ENCODE results near the gene EPS8L1.
"Not testable (repeated sequence)": the region's sequence is repeated elsewhere in the genome, so short reads cannot be mapped to it uniquely, and the experiment has no call there.

Gene EPS8L1

DNA sequence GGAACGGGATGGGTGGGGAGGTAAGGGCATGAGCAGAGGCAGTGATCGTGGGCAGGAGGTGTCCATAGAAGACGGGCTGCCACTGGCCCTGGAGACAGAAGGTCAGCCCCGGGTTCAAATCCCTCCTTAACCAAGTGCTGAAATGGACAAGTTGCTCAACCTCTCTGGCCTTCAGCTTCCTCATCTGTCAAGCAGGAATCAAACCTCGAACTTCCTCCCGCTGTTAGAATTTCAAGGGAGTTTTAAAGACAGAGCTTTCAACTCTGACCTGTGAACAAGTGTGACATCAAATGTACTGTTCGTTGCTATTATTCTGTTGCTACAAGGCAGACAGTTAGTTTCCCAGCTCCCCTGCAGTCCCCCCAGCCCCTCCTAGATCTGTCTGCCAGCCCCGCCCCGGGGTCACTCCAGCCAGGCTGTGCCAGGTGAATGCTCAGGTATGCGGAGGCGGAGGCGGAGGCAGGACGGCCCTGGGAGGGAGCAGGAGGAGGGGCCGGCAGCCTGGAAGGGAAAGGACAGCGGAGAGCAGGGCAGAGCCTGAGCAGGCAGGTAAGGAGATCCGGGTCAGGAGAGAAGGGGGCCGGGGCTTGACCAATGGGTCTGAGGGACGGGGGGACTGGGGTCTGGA lies at the start of gene EPS8L1:
Gene EPS8L1 (plus strand): TSS at position 499 of the 628 bp plus-strand sequence. CDS start 576 bp downstream, outside the sequence.
- no peak for DNase-seq (ENCODE audit: low read depth in 2 of 2, low spot score in 1 of 2)

DNA sequence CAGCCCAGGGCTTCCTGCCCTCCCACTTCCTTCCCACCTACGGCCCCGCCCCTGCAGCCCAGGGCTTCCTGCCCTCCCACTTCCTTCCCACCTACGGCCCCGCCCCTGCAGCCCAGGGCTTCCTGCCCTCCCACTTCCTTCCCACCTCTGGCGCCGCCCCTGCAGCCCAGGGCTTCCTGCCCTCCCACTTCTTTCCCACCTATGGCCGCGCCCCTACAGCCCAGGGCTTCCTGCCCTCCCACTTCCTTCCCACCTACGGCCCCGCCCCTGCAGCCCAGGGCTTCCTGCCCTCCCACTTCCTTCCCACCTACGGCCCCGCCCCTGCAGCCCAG lies 48.6 kb upstream of the EPS8L1 start:
- DNase-seq (ENCODE audit: low read depth in 2 of 2, low spot score in 1 of 2) = not testable (repeated sequence)

DNA sequence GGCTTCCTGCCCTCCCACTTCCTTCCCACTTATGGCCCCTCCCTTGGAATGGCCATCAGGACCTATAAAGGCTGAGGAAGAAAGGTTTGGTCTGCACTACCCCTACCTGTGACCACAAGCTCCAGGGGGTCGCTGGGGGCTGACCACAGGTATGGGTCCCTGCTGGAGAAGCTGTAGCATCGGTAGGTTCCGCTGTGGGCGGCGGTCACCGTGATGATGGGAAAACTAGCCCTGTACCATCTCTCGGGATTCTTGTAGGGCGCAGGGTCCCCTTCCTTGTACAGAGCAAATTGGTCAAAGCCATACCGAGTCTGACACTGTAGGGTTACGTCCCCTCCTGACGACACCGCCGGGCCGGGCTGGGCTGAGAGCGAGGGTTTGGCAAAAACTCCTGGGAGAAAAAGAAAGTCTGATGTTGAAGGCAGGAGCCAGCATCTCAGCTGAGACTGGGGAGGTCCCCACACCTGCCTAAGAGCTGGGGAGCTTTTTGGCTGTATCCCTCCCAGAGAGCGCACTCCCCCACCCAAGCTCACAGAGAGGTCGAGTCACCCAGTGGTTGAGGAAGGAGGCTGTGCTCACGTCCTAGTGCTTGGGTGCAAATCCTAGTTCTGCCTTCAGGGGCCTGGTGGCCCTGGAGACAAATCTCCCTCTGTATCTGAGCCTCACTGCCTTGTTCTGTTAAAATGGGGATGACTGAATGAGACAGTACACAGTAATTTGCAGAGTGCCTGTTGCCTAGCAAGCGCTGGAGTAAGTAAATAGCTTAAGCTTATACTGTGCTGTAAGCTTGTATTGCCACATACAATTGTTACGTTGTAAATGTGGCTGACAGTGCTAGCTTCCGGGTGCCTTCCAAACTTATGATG lies 48.0 kb upstream of the EPS8L1 start:
- no peak for DNase-seq (ENCODE audit: low read depth in 2 of 2, low spot score in 1 of 2)

DNA sequence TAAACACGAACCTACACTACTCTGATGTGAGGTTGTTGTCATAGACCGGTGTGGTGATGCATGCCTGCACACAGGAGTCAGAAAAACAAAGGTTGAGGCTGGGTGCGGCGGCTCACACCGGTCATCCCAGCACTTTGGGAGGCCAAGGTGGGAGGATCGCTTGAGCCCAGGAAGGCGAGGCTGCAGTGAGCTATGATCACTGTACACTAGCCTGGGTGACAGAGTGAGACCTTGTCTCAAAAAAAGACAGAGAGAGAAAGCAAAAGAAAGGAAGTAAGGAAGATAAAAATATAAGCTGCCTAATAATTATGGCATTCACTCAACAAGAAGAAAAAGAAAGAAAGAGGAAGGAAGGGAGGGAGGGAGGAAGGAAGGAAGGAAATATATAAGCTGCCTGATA lies 46.9 kb upstream of the EPS8L1 start:
- no peak for DNase-seq (ENCODE audit: low read depth in 2 of 2, low spot score in 1 of 2)

DNA sequence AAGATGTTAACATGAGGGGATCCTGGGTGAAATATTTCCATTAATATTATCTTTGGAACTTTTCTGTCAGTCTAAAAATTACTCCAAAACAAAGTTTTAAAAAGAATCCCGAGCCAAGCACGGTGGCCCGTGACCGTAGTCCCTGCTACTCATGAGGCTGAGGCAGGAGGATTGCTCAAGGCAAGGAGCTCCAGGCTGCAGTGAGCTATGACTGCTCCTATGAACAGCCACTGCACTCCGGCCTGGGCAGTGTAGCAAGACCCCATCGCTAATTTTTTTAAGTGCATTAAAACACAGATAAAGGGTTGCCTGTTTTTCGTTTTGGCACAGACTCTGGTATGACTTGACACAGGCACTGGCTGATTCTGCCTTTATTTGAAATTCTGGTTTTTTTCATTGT lies 44.5 kb upstream of the EPS8L1 start:
- no peak for DNase-seq (ENCODE audit: low read depth in 2 of 2, low spot score in 1 of 2)

DNA sequence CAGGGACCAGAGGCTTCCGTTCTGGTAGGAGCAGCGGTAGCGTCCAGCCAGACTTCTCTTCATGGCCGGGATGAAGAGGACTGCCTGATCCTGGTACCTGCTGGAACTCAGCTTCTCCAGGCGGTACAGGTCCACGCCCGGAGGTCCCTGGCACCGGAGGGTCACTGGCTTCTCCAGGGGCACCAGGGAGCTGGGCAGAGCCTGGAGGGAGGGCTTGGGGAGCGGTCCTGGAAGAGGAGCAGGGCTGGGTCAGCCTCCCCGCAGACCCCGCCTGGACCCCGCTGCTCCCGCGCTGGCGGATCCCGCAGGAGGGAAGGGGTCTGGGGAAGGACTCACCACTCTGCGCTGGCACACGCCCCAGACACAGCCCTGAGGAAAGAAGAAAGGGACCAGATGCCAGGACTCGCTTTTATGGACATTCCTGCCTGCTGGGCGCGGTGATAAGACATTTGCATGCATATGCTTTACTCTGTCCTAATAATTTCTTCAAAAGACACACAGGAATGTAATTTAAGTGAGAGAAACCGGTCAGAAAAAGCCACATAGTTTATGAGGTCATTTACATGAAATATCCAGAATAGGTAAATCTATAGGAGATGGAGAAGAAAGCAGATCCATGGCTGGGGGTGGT lies 43.4 kb upstream of the EPS8L1 start:
- no peak for DNase-seq (ENCODE audit: low read depth in 2 of 2, low spot score in 1 of 2)

DNA sequence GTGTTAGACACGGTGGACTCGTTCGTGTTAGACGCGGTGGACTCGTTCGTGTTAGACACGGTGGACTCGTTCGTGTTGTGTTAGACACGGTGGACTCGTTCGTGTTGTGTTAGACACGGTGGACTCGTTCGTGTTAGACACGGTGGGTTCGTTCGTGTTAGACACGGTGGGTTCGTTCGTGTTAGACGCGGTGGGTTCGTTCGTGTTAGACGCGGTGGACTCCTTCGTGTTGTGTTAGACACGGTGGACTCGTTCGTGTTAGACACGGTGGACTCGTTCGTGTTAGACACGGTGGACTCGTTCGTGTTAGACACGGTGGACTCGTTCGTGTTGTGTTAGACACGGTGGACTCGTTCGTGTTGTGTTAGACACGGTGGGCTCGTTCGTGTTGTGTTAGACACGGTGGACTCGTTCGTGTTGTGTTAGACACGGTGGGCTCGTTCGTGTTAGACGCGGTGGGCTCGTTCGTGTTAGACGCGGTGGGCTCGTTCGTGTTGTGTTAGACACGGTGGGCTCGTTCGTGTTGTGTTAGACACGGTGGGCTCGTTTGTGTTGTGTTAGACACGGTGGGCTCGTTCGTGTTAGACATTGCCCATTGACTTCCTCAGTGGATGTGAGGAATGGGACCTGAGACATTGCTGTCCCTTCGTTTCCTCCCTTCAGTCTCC lies 42.6 kb upstream of the EPS8L1 start:
- DNase-seq (ENCODE audit: low read depth in 2 of 2, low spot score in 1 of 2) = not testable (repeated sequence)

DNA sequence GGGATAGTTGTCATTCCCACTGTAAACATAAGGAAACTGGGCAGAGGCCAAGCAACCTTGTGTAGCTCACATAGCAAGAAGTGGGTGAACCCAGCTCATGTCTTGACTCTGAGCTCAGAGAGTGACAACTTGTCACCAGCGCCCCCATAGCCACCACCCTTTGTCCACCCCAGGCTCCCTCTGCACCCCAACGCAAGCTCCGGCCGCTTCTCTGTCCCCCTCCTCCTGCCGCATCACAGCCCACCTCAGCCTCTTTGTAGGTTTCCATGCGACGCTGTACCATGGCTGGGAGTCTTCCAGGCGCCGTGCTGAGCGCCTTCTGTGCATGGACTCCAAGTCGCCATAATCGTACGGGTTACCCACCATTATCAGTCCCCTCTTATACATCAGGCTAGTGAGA lies 40.9 kb upstream of the EPS8L1 start:
- no peak for DNase-seq (ENCODE audit: low read depth in 2 of 2, low spot score in 1 of 2)

DNA sequence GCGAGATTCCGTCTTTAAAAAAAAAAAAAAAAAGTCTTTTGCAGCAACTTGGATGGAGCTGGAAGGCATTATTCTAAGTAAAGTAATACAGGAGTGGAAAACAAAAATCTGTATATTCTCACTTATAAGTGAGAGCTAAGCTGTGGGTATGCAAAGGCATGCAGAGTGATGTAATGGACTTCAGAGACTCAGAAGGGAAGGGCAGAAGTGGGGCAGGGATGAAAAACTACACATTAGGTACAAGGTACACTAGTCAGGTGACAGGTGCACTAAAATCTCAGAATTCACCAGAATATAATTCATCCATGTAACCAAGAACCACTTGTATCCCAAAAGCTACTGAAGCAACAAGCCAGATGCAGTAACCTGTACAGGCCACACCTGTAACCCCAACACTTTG lies 39.6 kb upstream of the EPS8L1 start:
- no peak for DNase-seq (ENCODE audit: low read depth in 2 of 2, low spot score in 1 of 2)

DNA sequence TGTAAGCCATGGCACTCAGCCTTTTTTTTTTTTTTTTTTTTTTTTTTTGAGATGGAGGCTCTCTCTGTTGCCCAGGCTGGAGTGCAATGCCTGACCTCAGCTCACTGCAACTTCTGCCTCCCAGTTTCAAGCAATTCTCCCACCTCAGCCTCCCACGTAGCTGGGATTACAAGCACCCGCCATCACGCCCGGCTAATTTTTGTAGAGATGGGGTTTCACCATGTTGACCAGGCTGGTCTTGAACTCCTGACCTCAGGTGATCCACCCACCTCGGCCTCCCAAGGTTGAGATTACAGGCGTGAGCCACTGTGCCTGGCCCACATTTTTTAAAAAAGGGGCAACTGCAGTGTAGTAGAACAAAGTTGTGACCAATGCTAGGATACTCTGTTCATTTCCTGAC lies 38.1 kb upstream of the EPS8L1 start:
- not testable (repeated sequence) for DNase-seq (ENCODE audit: low read depth in 2 of 2, low spot score in 1 of 2)

DNA sequence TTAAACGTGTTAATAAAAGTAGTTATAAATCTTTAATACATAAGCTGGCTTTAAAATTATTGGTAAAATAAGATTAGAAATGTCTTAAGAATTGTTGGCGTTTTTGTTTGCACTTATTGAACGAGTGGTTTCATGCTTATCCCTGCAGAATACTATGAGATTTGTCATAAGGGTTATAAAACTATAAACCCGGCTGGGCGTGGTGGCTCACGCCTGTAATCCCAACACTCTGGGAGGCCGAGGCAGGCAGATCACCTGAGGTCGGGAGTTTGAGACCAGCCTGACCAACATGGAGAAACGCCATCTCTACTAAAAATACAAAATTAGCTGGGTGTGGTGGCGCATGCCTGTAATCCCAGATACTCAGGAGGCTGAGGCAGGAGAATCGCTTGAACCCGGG lies 35.0 kb upstream of the EPS8L1 start:
- DNase-seq (ENCODE audit: low read depth in 2 of 2, low spot score in 1 of 2) = not testable (repeated sequence)

DNA sequence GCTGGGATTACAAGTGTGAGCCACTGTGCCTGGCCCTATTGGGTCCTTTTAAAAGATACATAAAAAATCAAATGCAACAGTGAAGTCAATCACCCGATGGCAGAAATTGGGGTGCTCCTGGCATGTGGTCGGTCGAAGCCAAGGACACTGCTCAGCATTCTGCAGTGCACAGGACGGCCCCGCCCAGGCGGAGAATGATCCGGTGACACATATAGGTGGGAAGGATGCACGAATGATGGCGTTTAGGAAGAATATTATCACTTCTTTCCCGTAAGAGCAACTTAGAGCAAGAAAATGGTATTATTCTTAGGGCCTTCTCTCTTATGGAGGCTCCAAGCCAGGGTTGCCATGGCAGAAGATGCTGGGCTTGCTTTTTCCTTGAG lies 34.4 kb upstream of the EPS8L1 start:
- no peak for DNase-seq (ENCODE audit: low read depth in 2 of 2, low spot score in 1 of 2)

DNA sequence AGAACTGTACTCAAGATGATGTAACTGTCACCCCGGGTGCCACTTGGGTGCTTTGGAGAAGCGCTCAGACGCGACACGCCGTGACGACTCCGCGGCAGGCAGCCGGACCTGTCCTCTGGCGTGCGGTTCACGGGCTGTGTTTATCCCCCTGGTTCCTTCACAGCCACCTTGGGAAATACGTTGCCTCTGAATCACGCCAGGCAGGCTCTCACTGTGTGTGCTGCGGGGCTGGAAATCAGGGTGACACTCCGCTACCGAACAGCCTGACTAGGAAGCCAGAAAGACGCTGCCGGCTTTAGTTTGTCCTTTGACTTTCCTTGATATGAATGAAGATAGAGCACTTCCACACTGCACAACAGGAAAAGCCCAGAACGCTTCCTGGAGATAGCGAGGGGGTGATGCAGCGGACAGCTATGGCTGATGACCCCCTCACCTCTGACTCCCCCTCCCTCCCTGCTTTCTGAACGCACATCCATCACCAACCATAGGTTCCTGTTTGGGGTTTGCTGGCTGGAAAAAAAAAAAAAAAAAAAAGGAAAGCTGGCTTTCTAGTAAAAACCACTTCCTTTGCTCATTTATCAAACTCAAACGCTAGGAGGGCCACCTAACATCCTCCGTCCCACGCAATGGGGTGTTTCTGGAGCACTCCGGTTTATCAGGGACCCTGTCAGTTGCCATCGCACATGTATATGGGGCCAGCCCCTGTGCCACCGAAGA lies 33.9 kb upstream of the EPS8L1 start:
- no peak for DNase-seq (ENCODE audit: low read depth in 2 of 2, low spot score in 1 of 2)

DNA sequence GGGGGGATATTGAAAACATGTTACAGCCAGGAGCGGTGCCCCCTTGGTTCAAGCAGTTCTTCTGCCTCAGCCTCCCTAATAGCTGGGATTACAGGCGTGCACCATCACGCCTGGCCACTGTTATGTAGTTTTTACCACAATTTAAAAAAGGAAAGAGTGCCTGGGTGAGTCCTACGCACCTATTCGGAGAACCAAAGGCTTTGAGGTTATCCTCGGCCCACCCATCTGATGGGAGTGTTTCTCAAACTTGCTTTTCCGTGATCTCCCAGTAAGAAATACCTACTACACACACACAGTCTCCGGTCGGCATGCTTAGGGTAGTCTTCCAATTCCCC lies 33.4 kb upstream of the EPS8L1 start:
- no peak for DNase-seq (ENCODE audit: low read depth in 2 of 2, low spot score in 1 of 2)

DNA sequence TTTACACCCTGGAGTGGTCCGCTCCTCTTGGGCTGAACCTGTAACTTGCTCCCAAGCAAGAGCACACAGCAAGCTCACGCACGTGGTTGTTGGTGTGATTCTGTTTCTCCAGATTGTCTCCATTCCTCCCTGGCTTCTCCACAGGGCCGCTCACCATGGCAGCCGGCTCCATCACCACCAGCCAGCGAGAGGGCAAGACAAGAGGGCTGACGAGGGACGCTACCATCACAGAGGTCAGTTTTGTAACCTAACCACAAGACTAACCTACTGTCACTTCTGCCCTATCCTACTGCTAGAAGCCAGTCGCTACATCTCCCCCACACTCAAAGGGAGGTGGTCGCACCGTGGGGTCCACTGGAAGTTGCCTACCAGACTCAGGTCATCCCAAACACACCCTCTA lies 33.0 kb upstream of the EPS8L1 start:
- no peak for DNase-seq (ENCODE audit: low read depth in 2 of 2, low spot score in 1 of 2)

DNA sequence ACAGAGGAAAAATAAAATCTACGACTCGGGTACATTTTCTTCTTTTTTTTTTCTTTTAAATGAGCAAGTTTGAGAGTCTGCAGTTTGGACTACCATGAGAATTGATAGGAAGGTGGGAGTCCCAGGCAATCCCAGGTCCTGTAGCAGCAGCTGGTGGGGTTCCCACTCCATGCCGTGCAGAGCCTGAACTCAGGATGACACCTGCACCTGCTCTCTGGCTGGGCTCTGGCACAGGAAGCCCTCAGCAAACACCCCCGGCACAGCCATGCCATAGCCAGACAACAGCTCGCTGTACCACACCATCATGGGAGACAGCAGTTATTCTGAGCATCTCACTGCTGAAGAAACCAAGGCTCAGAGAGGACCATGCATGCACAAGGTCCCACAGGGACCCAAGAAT lies 31.4 kb upstream of the EPS8L1 start:
- DNase-seq (ENCODE audit: low read depth in 2 of 2, low spot score in 1 of 2) = no peak

DNA sequence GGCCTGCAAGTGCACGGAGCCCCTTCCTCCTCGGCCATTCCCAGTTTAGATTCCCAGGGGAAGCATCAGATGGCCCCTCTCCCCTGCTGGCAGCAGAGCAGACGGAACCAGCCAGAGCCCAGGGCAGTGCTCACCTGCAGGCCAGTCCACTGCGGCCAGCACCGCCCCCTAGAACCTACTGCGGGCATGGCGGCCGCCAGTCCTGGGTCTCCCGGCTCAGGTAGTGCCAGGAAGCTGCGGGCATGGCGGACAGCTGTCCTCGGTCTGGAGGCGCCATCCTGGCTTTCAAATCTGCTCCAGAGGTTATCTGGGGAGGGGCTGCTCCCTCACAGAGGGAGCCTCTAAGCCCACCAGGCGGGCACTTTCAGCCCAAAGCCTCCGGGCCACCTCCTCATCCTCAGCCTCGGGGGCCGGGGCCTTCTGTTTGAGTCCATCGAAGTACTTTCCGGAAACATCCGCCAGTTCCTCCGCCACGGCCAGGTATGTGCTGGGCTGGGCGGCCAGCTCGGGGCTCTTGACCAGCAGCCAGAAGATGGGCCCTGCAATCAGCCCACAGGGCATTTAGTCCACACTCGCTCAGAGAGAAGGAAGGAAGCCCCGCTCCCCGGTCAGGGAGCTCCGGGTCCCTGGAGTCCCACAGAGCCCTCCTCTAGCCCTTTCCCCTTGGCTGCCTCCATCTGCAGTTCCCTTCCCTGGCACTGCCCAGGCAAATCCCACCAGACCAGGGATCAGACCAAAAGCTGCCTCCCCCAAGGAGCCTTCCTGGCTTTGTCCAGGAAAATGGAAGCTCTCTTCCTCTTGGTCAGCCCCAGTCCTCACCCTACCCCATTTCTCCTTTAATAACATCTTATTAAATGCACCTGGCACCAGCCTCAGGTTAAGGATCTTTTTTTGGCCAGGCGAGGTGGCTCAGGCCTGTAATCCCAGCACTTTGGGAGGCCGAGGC lies 30.6 kb upstream of the EPS8L1 start:
- DNase-seq (ENCODE audit: low read depth in 2 of 2, low spot score in 1 of 2) = no peak

DNA sequence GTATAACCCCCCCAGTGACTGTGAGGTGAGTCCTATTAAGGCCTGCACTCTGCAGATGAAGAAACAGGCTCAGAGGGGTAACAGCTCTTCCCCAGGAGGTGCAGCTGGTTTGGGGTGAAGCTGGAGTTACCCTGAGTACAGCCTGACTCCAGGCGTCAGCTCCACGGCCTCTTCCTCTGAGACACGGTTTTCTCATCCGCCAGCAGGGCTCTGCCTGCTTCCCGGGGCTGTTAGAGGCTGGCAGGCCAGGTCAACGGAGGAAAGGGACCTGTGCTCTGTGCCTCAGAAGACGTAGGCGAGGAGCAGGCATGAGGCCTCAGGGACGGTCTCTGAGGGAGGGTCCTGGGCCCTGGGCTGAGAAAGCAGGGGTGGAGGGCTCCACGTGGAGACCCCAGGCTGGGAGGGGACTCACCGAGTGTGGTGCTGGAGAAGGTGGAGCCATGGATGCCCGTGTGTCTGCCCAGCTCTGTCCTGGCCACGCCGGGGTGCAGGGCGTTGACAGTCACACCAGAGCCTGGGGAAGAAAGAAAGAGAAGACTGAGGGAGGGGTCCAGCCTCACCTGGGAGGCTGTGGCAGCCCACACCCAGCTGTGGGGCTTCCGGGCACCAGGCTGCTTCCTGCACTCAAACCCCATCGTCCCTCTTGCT lies 28.6 kb upstream of the EPS8L1 start:
- DNase-seq (ENCODE audit: low read depth in 2 of 2, low spot score in 1 of 2) = no peak

DNA sequence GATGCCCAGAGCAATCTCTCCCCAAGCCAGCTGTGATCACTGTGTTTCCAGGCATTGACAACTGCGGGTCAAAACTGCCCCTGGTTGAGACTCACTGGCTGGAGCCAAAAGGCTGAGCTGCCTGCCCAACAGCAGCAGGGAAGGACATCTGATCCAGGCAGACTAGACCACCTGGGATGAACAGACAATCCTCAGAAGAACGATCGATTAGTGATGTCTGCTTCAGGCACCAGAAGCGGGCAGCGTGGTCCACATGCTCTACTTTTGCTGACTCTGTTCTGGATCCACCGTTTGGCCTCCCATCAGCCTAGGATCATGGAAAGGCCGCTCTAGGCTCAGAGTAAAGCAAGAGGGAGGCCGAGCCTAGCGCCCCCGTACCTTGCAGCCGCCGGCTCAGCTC lies 27.7 kb upstream of the EPS8L1 start:
- DNase-seq (ENCODE audit: low read depth in 2 of 2, low spot score in 1 of 2) = no peak

DNA sequence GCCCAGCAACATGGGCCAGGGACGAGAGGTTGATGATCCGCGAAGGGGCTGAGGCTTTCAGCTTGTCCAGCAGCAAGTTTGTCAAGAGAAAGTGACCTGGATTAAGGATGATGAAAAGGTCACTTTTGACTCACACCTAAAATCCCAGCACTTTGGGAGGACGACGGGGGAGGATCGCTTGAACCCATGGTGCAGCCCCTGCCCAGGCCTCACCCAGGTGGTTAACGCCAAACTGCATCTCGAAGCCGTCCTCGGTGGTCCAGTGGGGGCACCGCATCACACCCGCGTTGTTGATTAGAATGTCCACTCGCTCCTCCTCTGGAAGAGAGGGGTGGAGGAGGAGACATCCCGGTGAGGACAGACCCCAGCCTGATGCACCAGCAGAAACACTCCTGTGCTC lies 27.2 kb upstream of the EPS8L1 start:
- DNase-seq (ENCODE audit: low read depth in 2 of 2, low spot score in 1 of 2) = no peak

Data from stimulated activated CD8-positive, alpha-beta memory T cell treated with anti-CD3 and anti-CD28 coated beads, Interleukin-4, amount 100 ng/mL, for 4 hours (primary cell).